IPS DF 19.7 (cell line): ENCODE data around the gene EYA4.

Experiments used
- DNase-seq: peaks from one replicate; pipeline ENCODE4 v3.0.0-alpha.2; 2013; ENCODE audit warnings: low read depth, low spot score

EYA4 gene

GRCh38 chr6:133446789-133447188 is 205.6 kb downstream of the EYA4 start:
- DNase-seq: no peak

GRCh38 chr6:133447924-133448323 is 206.8 kb downstream of the EYA4 start:
- no peak for DNase-seq

DNA sequence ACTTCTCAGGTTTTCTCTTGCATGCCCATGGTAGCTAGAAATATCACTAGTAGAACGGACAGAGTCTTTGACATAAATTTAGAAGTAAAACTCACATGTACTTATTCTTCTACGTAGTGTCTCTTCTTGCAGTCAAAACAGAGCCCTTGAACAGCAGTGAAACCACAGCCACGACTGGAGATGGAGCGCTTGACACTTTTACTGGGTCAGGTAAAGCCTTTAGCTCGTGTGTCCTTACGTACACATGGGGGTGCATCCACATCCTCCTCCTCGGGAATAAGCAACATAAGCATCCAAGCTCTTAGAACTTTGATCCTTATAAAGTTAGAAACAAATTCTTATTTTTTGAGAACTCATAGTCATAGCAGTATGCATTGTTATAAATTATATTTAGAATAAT is 215.3 kb downstream of the EYA4 start:
- DNase-seq: no peak

DNA sequence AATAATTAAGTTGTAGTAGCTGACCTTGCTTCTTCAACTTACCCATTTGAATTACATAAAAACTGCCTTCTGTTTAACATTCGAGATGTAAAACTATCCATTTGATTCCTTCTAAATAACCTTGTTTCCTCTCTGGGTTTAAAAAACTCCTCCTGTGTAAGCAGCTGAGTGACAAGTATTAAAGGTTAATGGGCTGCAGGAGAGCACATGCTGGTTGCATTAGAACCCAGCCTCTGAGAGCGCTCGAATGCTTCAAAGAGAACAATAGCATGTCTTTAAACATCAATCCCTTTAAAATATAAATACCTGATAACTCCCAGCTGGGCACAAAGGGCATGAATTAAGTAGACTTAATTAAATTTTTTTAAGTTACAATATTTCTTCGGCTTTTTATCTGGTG is 215.8 kb downstream of the EYA4 start:
- DNase-seq: no peak

- no peak for DNase-seq
These were observed 218.9 kb downstream of the EYA4 start for GRCh38 chr6:133460101-133460500.

DNA sequence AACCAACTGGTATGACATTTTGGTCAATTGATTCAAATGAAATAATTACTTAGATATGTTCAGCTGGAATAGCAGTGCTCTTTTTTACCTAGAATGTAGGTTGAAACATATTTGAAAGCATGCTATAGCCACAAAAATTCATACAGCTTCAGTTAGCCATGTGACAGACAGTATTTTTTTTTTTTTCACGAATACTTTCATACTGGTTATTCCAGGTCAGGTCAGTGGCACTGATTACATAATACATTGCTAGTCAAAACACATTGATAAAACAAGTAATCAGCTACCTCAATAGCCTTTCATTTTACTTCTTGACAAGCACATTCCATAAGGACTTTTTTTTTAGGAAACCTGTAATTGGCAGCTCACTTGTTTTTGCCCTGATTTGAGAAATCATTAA is 222.6 kb downstream of the EYA4 start:
- DNase-seq: no peak

- no peak for DNase-seq
These were observed 225.5 kb downstream of the EYA4 start for GRCh38 chr6:133466680-133467079.

- no peak for DNase-seq
These were observed 226.2 kb downstream of the EYA4 start for GRCh38 chr6:133467231-133467981.

DNA sequence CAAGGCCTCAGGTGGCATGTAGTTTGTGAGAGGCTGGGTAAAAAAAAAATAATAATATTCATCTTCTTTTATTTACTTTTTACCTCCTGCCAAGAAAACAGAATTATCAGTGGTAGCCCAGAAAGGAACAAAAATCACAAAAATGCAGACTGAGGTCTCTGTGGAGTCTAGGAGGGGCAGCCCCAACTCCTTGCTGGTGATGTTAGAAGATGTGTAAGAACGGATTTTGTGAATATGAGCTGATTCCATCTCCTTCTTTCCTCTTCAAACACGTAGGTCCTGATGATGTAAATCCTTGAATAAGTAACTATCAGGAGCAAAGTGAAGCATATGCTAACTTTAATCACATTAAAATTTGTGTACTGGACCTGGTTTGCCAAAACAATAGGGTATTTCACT is 226.8 kb downstream of the EYA4 start:
- no peak for DNase-seq

GRCh38 chr6:133468591-133468990 is 227.4 kb downstream of the EYA4 start:
- DNase-seq: no peak

DNA sequence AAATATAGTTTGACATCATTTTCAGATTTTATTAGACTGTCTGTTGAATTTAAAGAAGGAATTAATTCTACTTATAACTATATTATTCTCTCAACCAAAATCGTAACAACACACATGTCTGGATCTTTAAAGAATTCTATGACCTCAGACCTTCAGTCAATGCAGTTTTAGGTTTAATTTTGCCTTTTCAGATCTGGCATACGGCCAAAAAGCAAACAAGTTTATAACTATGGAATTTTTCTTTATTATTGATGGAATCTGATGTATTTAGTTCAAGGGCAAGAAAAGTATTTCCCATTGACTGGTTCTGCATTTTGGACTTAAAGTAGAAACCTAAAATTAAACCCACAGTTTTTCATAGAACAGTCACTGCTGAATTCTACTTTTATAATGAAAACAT is 233.4 kb downstream of the EYA4 start:
- DNase-seq: no peak

- no peak for DNase-seq
These were observed 237.5 kb downstream of the EYA4 start for GRCh38 chr6:133478673-133479072.

DNA sequence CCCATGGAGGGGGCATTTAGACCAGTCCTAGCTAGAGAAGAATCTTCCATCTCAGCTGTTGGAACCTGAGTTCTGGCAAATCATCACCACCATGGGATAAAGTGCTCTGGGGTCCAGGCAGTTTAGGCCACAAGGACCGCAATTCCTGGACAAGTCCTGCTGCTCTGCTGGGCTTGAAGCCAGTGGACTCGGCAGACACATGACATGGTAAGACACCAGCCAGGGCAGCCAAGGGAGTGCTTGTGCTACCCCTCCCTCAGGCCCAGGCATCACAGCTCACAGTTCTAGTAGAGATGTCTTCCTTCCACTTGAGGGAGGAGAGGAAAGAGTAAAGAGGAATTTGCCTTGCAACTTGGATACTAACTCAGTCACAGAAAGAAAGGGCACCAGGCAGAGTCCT is 246.0 kb downstream of the EYA4 start:
- no peak for DNase-seq

- DNase-seq: no peak
These were observed 254.2 kb downstream of the EYA4 start for GRCh38 chr6:133495205-133495903.

- no peak for DNase-seq
These were observed 258.5 kb downstream of the EYA4 start for GRCh38 chr6:133499662-133500061.

DNA sequence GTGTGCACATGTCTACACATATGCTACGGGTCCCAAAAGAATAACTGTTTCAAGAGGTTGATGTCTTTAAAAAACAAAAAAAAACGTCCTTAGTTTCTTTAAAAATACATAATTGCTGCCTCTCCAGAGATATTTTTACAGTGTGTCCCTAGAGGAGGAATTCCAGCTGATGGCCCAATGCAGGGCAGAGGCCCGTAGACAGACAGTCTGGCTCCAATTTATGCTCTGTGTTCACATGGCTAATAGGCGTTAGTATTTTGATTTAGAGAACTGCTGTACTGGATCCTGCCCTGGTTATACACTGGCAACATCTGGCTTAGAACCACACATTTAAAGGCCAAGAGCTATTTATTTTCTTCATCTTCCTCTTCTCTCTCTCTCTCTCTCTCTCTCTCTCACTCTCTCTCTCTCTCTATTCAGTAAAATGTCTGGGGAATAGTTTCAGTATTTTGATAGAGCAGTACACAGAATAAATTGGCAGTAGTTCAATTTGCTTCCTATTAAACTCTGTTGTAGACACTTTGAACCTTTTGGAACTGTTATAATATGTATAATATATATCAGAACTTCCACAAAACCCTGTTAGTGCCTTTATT is 260.6 kb downstream of the EYA4 start:
- no peak for DNase-seq

GRCh38 chr6:133502441-133503335 is 261.5 kb downstream of the EYA4 start:
- DNase-seq: no peak

GRCh38 chr6:133503336-133503729 is 262.2 kb downstream of the EYA4 start:
- DNase-seq: no peak

DNA sequence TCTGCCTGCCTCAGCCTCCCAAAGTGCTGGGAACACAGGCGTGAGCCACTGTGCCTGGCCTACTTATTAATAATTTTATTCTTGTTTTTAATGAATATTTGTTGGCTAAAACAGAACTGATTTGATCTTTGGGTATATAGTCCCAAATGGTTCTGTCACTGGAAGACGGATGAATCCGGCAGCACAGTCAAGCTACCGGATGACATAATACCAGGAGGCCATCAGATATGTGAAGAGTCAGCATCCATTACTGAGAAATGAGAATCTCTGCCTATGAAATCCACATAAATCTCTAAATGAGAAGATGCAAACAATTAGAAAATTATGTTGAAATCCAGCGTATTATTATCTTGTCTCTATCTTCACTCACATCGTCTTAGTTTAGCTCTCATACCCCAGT is 263.0 kb downstream of the EYA4 start:
- no peak for DNase-seq

DNA sequence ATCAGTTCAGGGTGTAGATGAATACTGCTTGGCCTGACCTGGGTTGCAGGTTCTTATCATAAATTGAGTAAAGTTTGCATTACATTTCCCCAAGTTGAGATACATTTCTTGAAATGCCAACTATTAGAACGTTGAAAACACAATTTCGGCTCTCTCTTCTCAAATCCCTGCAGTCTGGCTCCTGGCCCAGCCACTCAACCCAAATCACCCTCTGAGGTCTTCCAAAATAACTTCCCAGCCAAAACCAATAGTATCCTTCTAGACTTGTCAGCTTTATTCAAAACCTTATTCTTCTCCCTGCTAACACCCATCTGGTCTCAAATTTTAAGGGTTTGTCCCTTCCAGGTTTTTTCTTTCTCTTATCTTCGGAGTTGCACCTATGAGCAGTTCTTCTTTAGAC is 263.6 kb downstream of the EYA4 start:
- no peak for DNase-seq

GRCh38 chr6:133505681-133506080 is 264.5 kb downstream of the EYA4 start:
- no peak for DNase-seq

DNA sequence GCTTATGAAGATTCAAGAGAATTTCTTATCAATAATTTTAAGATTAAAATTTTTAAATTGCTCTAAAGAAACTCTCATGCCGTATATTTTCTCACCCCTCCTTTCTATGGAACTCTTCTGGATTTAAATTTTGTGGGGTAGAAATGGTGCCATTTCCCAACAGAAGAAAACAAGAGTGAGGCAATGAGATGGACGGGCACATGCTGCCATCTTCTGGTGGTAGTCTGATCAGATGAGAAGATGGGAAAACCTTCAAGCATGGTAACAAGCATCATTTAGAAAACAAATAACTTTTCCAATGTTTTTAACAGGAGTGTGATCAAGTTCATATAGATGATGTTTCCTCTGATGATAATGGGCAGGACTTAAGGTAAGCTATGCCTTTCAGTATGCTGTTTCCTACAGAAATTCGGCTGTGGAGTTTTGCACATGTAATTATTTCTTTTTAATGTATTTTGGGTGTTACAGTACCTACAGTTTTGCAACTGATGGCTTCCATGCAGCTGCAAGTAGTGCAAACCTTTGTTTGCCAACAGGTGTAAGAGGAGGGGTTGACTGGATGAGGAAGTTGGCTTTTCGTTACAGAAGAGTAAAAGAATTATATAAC is 271.4 kb downstream of the EYA4 start:
- no peak for DNase-seq
